ENCODE data around the gene LDLRAD3. TPM values are rescaled to one million over a fixed set of nuclear protein-coding genes. Genes with fewer than 3 reads are reported as not detected.

LDLRAD3 gene
- polyA plus RNA-seq, 1 donor (not counting 4 experiments of a cell fraction or from before 2014, with no cell fraction given) = 13.1 TPM

- Histone ChIP-seq H3K4me2 (ENCODE audit: control insufficient read depth, extremely low read depth, insufficient read depth, low read depth, low read length) (peak overlapping the region; percentile 73), H3K27ac (ENCODE audit: control insufficient read depth, insufficient read depth, low read length) (peak overlapping the region; percentile 50), H3K9ac (ENCODE audit: control insufficient read depth, extremely low read depth, insufficient read depth, low read length) (peak overlapping the region; percentile 31), H3K9me1 (ENCODE audit: control insufficient read depth, extremely low read depth, insufficient read depth, low read length) (no peaks in the 10 kb centered on the region), H3K4me3 (ENCODE audit: control insufficient read depth in 2 of 3, extremely low read depth in 1 of 3, insufficient read depth in 2 of 3, low read depth in 1 of 3, low read length in 3 of 3) (peak overlapping the region in 2 of 3 experiments; percentile 22 to 41), H4K20me1 (ENCODE audit: control insufficient read depth, extremely low read depth, insufficient read depth, low read length) (no peaks in the 10 kb centered on the region), H3K4me1 (ENCODE audit: control insufficient read depth, extremely low read depth, insufficient read depth, low read length) (peaks cover 62% of the 10 kb centered on the region), H3K27me3 (ENCODE audit: control insufficient read depth, extremely low read depth, insufficient read depth, low read length) (no peaks in the 10 kb centered on the region), H3K9me3 (ENCODE audit: control insufficient read depth, low read depth, low read length) (no peaks in the 10 kb centered on the region), H3K79me2 (ENCODE audit: control insufficient read depth, insufficient read depth, low read length) (peaks cover 15% of the 10 kb centered on the region), H2AFZ (ENCODE audit: control insufficient read depth, low read length) (peak overlapping the region; percentile 20), H3K36me3 (ENCODE audit: control insufficient read depth in 2 of 2, extremely low read depth in 1 of 2, insufficient read depth in 2 of 2, low read length in 2 of 2) (no peaks in the 10 kb centered on the region)
- TF ChIP-seq CTCF (optimal IDR thresholded peaks at IDR 0.05 in 1 of 3, IDR thresholded peaks at IDR 0.05 in 1 of 3, conservative IDR thresholded peaks at IDR 0.05 in 1 of 3; ENCODE audit: extremely low read depth in 1 of 3, insufficient read depth in 2 of 3, low read length in 3 of 3) = no peak
- no peak for TF ChIP-seq EZH2 (IDR thresholded peaks at IDR 0.05; ENCODE audit: low read length)
- dilution Hi-C loops (cut with MboI; ENCODE audit: extremely low pct_ligation_motif_present, low sequenced_read_pairs) = no loop called here
- DNase-seq (ENCODE audit: low read depth, low spot score) = no peak
- peak; percentile 92 for FAIRE-seq
Observed at GRCh38 chr11:36013950-36014897, 70.4 kb downstream of the LDLRAD3 start.

GRCh38 chr11:36014898-36015665 is 71.2 kb downstream of the LDLRAD3 start:
- no peak overlapping the region for H3K9ac ChIP-seq (ENCODE audit: control insufficient read depth, extremely low read depth, insufficient read depth, low read length)
- no peaks in the 10 kb centered on the region for H3K27me3 ChIP-seq (ENCODE audit: control insufficient read depth, extremely low read depth, insufficient read depth, low read length)
- DNase-seq (ENCODE audit: low read depth, low spot score) = no peak
- H3K79me2 ChIP-seq (ENCODE audit: control insufficient read depth, insufficient read depth, low read length) = peaks cover 12% of the 10 kb centered on the region
- no peaks in the 10 kb centered on the region for H3K9me1 ChIP-seq (ENCODE audit: control insufficient read depth, extremely low read depth, insufficient read depth, low read length)
- H3K9me3 ChIP-seq (ENCODE audit: control insufficient read depth, low read depth, low read length) = no peaks in the 10 kb centered on the region
- H3K36me3 ChIP-seq (ENCODE audit: control insufficient read depth in 2 of 2, extremely low read depth in 1 of 2, insufficient read depth in 2 of 2, low read length in 2 of 2) = no peaks in the 10 kb centered on the region
- H3K4me3 ChIP-seq (ENCODE audit: control insufficient read depth in 2 of 3, extremely low read depth in 1 of 3, insufficient read depth in 2 of 3, low read depth in 1 of 3, low read length in 3 of 3) = no peak overlapping the region
- dilution Hi-C loops (cut with MboI; ENCODE audit: extremely low pct_ligation_motif_present, low sequenced_read_pairs) = no loop called here
- no peak overlapping the region for H3K27ac ChIP-seq (ENCODE audit: control insufficient read depth, insufficient read depth, low read length)
- FAIRE-seq = peak; percentile 49
- H4K20me1 ChIP-seq (ENCODE audit: control insufficient read depth, extremely low read depth, insufficient read depth, low read length) = no peaks in the 10 kb centered on the region
- H3K4me2 ChIP-seq (ENCODE audit: control insufficient read depth, extremely low read depth, insufficient read depth, low read depth, low read length) = peak overlapping the region; percentile 73
- no peak overlapping the region for H2AFZ ChIP-seq (ENCODE audit: control insufficient read depth, low read length)
- TF ChIP-seq EZH2 (IDR thresholded peaks at IDR 0.05; ENCODE audit: low read length) (no peak), CTCF (optimal IDR thresholded peaks at IDR 0.05 in 1 of 3, IDR thresholded peaks at IDR 0.05 in 1 of 3, conservative IDR thresholded peaks at IDR 0.05 in 1 of 3; ENCODE audit: extremely low read depth in 1 of 3, insufficient read depth in 2 of 3, low read length in 3 of 3) (no peak)
- peaks cover 62% of the 10 kb centered on the region for H3K4me1 ChIP-seq (ENCODE audit: control insufficient read depth, extremely low read depth, insufficient read depth, low read length)

Data from keratinocyte (primary cell).